WTC11 (cell line): ENCODE measurements around the gene FCHSD2. TPM values are rescaled to one million over a fixed set of nuclear protein-coding genes. Genes with fewer than 3 reads are reported as not detected.

Experiments used
- ATAC-seq: fragments of 200-7000 bp; cut with Tn5 transposase; 2 replicates; pipeline ENCODE4 v1.10.0; 2021; ENCODE audit warnings: mild to moderate bottlenecking, moderate library complexity
- CTCF ChIA-PET: fragments of 300-600 bp; sonication (Branson Sonifier 250); formaldehyde crosslinking; loops from one replicate; lab custom pipeline; 2021; ENCODE audit warnings: antibody characterized with exemption; lab: Charles Lee
- POLR2A ChIA-PET: fragments of 350-600 bp; sonication (Branson Sonifier 250); formaldehyde crosslinking; loops from one replicate; lab custom pipeline; 2021; ENCODE audit warnings: antibody characterized with exemption; lab: Charles Lee
- DNase-seq: peaks from one replicate; pipeline ENCODE4 v3.0.0; 2021; ENCODE audit warnings: low spot score
- H3K27ac Mint-ChIP-seq: 2 replicates; pipeline ENCODE4 v1.8.0; 2021; ENCODE audit warnings: mixed read lengths
- H3K27me3 Mint-ChIP-seq: 2 replicates; pipeline ENCODE4 v1.8.0; 2021; ENCODE audit warnings: low read depth, mild to moderate bottlenecking, moderate library complexity, mixed read lengths
- H3K36me3 Mint-ChIP-seq: 2 replicates; pipeline ENCODE4 v1.8.0; 2021; ENCODE audit warnings: mixed read lengths
- H3K4me1 Mint-ChIP-seq: 2 replicates; pipeline ENCODE4 v1.8.0; 2022; ENCODE audit warnings: mixed read lengths
- H3K4me3 Mint-ChIP-seq: 2 replicates; pipeline ENCODE4 v1.8.0; 2021; ENCODE audit warnings: mild to moderate bottlenecking, moderate library complexity, mixed read lengths
- H3K9me3 Mint-ChIP-seq: 2 replicates; pipeline ENCODE4 v1.8.0; 2021; ENCODE audit warnings: mixed read lengths
- AR ChIP-seq: fragments of 250-450 bp; sonication (Bioruptor Pico); IDR thresholded peaks from 2 replicates; pipeline ENCODE4 v1.9.0; 2021; ENCODE audit warnings: mild to moderate bottlenecking
- CDX4 ChIP-seq: fragments of 250-450 bp; sonication (Bioruptor Pico); IDR thresholded peaks from 2 replicates; pipeline ENCODE4 v1.9.0; 2021; ENCODE audit warnings: moderate library complexity, mild to moderate bottlenecking, inconsistent platforms, borderline replicate concordance
- ELF4 ChIP-seq: sonication (generic); formaldehyde crosslinking; IDR thresholded peaks from 2 replicates; pipeline ENCODE4 v1.8.1; 2022; ENCODE audit warnings: low read depth, mild to moderate bottlenecking, moderate library complexity, missing genetic modification reagents
- ESRRA ChIP-seq: sonication (generic); formaldehyde crosslinking; IDR thresholded peaks from 2 replicates; pipeline ENCODE4 v1.8.1; 2022; ENCODE audit warnings: mild to moderate bottlenecking, missing genetic modification reagents, borderline replicate concordance
- FOXP4 ChIP-seq: sonication (generic); formaldehyde crosslinking; IDR thresholded peaks from 2 replicates; pipeline ENCODE4 v1.8.0; 2022; ENCODE audit warnings: mild to moderate bottlenecking, missing genetic modification reagents
- JUN ChIP-seq: sonication (generic); formaldehyde crosslinking; IDR thresholded peaks from 2 replicates; pipeline ENCODE4 v1.8.0; 2023; ENCODE audit warnings: mild to moderate bottlenecking, missing genetic modification reagents
- MAX ChIP-seq: sonication (generic); formaldehyde crosslinking; IDR thresholded peaks from 2 replicates; pipeline ENCODE4 v1.8.0; 2022; ENCODE audit warnings: mild to moderate bottlenecking, missing genetic modification reagents
- MYBL2 ChIP-seq: sonication (generic); formaldehyde crosslinking; IDR thresholded peaks from 2 replicates; pipeline ENCODE4 v1.8.1; 2023; ENCODE audit warnings: mild to moderate bottlenecking, moderate library complexity, missing genetic modification reagents
- SOX15 ChIP-seq: fragments of 250-450 bp; sonication (Bioruptor Pico); IDR thresholded peaks from 2 replicates; pipeline ENCODE4 v1.9.0; 2021; ENCODE audit warnings: mild to moderate bottlenecking
- USF1 ChIP-seq: sonication (generic); formaldehyde crosslinking; IDR thresholded peaks from 2 replicates; pipeline ENCODE4 v1.8.0; 2022; ENCODE audit warnings: mild to moderate bottlenecking, missing genetic modification reagents
- ZNF317 ChIP-seq: sonication (generic); formaldehyde crosslinking; IDR thresholded peaks from 2 replicates; pipeline ENCODE4 v1.8.1; 2023; ENCODE audit warnings: low read depth, mild to moderate bottlenecking, moderate library complexity, missing genetic modification reagents, borderline replicate concordance
- total RNA-seq: library from RNA; stranded (reverse); gene quantifications from 3 replicates; pipeline ENCODE4 v1.2.3, GENCODE V29; 2021
- TF ChIP-seq, protein P1 (sequence below): sonication (generic); formaldehyde crosslinking; IDR thresholded peaks from 2 replicates; pipeline ENCODE4 v1.8.0; 2023; ENCODE audit warnings: mild to moderate bottlenecking, missing genetic modification reagents
- TF ChIP-seq, protein P2 (sequence below): fragments of 250-450 bp; sonication (Bioruptor Pico); IDR thresholded peaks from 2 replicates; pipeline ENCODE4 v2.1.2; 2022; ENCODE audit warnings: mild to moderate bottlenecking, moderate library complexity
- TF ChIP-seq, protein P3 (sequence below): sonication (generic); formaldehyde crosslinking; IDR thresholded peaks from 2 replicates; pipeline ENCODE4 v1.8.0; 2022; ENCODE audit warnings: missing genetic modification reagents

Gene FCHSD2
- total RNA-seq, 1 experiment from 2014 or later: 10.1 TPM

GRCh38 chr11:73012121-73012863 is 129.8 kb downstream of the FCHSD2 start:
- CTCF ChIA-PET: no interaction called here
- no peak overlapping the region for H3K4me3 Mint-ChIP-seq
- no peak for TF ChIP-seq CDX4 (CRISPR knock-in tag)
- no peak for TF ChIP-seq ZNF317 (CRISPR knock-in tag)
- TF ChIP-seq MYBL2 (CRISPR knock-in tag): no peak
- no peak for TF ChIP-seq USF1 (CRISPR knock-in tag)
- TF ChIP-seq, protein P1, sequence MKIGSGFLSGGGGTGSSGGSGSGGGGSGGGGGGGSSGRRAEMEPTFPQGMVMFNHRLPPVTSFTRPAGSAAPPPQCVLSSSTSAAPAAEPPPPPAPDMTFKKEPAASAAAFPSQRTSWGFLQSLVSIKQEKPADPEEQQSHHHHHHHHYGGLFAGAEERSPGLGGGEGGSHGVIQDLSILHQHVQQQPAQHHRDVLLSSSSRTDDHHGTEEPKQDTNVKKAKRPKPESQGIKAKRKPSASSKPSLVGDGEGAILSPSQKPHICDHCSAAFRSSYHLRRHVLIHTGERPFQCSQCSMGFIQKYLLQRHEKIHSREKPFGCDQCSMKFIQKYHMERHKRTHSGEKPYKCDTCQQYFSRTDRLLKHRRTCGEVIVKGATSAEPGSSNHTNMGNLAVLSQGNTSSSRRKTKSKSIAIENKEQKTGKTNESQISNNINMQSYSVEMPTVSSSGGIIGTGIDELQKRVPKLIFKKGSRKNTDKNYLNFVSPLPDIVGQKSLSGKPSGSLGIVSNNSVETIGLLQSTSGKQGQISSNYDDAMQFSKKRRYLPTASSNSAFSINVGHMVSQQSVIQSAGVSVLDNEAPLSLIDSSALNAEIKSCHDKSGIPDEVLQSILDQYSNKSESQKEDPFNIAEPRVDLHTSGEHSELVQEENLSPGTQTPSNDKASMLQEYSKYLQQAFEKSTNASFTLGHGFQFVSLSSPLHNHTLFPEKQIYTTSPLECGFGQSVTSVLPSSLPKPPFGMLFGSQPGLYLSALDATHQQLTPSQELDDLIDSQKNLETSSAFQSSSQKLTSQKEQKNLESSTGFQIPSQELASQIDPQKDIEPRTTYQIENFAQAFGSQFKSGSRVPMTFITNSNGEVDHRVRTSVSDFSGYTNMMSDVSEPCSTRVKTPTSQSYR: no peak
- TF ChIP-seq, protein P2, sequence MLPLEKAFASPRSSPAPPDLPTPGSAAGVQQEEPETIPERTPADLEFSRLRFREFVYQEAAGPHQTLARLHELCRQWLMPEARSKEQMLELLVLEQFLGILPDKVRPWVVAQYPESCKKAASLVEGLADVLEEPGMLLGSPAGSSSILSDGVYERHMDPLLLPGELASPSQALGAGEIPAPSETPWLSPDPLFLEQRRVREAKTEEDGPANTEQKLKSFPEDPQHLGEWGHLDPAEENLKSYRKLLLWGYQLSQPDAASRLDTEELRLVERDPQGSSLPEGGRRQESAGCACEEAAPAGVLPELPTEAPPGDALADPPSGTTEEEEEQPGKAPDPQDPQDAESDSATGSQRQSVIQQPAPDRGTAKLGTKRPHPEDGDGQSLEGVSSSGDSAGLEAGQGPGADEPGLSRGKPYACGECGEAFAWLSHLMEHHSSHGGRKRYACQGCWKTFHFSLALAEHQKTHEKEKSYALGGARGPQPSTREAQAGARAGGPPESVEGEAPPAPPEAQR: no peak
- TF ChIP-seq MAX (CRISPR knock-in tag): no peak
- no peak for TF ChIP-seq SOX15
- TF ChIP-seq AR (CRISPR knock-in tag): no peak
- TF ChIP-seq ESRRA: no peak
- TF ChIP-seq, all 79 proteins: peak for 0
- POLR2A ChIA-PET: no interaction called here
- H3K27me3 Mint-ChIP-seq: peaks cover 51% of the 10 kb centered on the region
- peaks cover 14% of the 10 kb centered on the region for H3K9me3 Mint-ChIP-seq
- H3K36me3 Mint-ChIP-seq: peaks cover 14% of the 10 kb centered on the region
- H3K27ac Mint-ChIP-seq: no peak overlapping the region
- DNase-seq (no peak), ATAC-seq (no peak)
- peaks cover 22% of the 10 kb centered on the region for H3K4me1 Mint-ChIP-seq

DNA sequence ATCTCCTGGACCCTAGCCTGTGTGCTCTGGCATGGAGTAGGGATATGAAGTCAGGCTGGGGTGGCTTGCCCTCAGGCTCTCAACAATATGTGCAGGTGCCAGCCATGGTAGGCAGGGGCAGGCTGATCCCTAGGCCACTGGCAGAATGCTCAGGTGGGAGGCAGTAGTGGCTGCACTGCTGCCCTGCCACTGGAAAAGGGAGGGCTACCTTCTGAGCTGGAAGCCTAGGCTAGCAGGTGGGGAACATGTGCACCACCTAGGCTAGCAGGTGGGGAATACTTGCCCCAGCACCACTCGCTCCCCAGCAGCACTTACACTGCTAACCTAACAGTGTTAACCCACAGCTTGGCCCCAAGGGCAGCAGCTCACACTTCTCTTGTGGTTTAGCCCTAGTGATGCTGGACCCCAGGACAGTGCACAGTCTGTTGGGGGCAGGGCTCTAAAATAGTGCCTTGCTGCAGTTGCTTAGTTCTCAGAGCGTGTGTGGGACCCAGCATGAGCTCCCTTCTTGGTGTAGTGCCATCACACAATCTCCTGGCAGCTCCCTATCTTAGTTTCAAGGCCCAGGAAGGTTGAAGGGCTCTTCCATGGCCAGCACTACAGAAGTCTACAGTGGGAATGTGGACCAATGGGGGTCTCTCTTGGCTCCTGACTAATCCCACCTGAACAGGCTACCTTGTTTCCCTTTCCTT is 130.8 kb downstream of the FCHSD2 start:
- CTCF ChIA-PET: interaction anchor here (0.9 kb wide), 1 partner anchor 232 kb away, joined by 3 read pairs; no protein-coding TSS in a partner anchor
- Mint-ChIP-seq H3K36me3 (peaks cover 14% of the 10 kb centered on the region), H3K4me3 (no peak overlapping the region), H3K27me3 (peaks cover 51% of the 10 kb centered on the region), H3K27ac (no peak overlapping the region), H3K4me1 (peaks cover 22% of the 10 kb centered on the region), H3K9me3 (peaks cover 14% of the 10 kb centered on the region)
- POLR2A ChIA-PET: no interaction called here
- DNase-seq: no peak
- ATAC-seq: peak; percentile 34
- TF ChIP-seq USF1 (CRISPR knock-in tag) (no peak), FOXP4 (no peak), JUN (no peak), ELF4 (CRISPR knock-in tag) (no peak)
- TF ChIP-seq, protein P3, sequence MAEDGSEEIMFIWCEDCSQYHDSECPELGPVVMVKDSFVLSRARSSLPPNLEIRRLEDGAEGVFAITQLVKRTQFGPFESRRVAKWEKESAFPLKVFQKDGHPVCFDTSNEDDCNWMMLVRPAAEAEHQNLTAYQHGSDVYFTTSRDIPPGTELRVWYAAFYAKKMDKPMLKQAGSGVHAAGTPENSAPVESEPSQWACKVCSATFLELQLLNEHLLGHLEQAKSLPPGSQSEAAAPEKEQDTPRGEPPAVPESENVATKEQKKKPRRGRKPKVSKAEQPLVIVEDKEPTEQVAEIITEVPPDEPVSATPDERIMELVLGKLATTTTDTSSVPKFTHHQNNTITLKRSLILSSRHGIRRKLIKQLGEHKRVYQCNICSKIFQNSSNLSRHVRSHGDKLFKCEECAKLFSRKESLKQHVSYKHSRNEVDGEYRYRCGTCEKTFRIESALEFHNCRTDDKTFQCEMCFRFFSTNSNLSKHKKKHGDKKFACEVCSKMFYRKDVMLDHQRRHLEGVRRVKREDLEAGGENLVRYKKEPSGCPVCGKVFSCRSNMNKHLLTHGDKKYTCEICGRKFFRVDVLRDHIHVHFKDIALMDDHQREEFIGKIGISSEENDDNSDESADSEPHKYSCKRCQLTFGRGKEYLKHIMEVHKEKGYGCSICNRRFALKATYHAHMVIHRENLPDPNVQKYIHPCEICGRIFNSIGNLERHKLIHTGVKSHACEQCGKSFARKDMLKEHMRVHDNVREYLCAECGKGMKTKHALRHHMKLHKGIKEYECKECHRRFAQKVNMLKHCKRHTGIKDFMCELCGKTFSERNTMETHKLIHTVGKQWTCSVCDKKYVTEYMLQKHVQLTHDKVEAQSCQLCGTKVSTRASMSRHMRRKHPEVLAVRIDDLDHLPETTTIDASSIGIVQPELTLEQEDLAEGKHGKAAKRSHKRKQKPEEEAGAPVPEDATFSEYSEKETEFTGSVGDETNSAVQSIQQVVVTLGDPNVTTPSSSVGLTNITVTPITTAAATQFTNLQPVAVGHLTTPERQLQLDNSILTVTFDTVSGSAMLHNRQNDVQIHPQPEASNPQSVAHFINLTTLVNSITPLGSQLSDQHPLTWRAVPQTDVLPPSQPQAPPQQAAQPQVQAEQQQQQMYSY: no peak
- TF ChIP-seq, protein P2: no peak
